ENCODE data around the gene WDR44. TPM values are rescaled to one million over a fixed set of nuclear protein-coding genes. Genes with fewer than 3 reads are reported as not detected.

Gene WDR44
- total and polyA plus RNA-seq, 8 donors, result 2.2 to 8.9 (median 4.2) TPM

- no peak for DNase-seq
- Histone ChIP-seq H3K27ac (no peak overlapping the region), H3K4me3 (no peak overlapping the region), H3K36me3 (no peaks in the 10 kb centered on the region), H3K27me3 (peaks cover 0 to 5% (median 0%) of the 10 kb centered on the region in 4 donors), H3K9me3 (no peaks in the 10 kb centered on the region), H3K4me1 (peaks cover 0 to 6% (median 6%) of the 10 kb centered on the region in 3 donors)
- intact Hi-C loops (cut with DNase I), result no loop called here
- peak in 2 of 4 donors; percentile 33 to 50 for ATAC-seq
- no peak for FAIRE-seq
- TF ChIP-seq CTCF (IDR thresholded peaks at IDR 0.05), result no peak
- WGBS, 2 donors, result 80 to 90% methylated on average over 2 of the region's 2 CpGs
These were observed 9.5 kb downstream of the WDR44 start for GRCh38 chrX:118355225-118355920.

GRCh38 chrX:118356154-118356701 lies 10.3 kb downstream of the WDR44 start:
- H3K27me3 ChIP-seq, result peaks cover 0 to 5% (median 0%) of the 10 kb centered on the region in 4 donors
- H3K4me1 ChIP-seq, result peaks cover 0 to 6% (median 6%) of the 10 kb centered on the region in 3 donors
- H3K27ac ChIP-seq, result peak overlapping the region in 1 of 4 donors; percentile 13
- ATAC-seq, result no peak
- WGBS, 2 donors, result 42 to 62% methylated on average over 2 of the region's 2 CpGs
- no peak overlapping the region for H3K4me3 ChIP-seq
- peak; percentile 70 for FAIRE-seq
- H3K9me3 ChIP-seq, result no peaks in the 10 kb centered on the region
- no peaks in the 10 kb centered on the region for H3K36me3 ChIP-seq
- no peak for DNase-seq
- TF ChIP-seq CTCF (IDR thresholded peaks at IDR 0.05), result no peak
- intact Hi-C loops (cut with DNase I), result no loop called here

- Histone ChIP-seq H3K36me3 (no peaks in the 10 kb centered on the region), H3K4me3 (no peak overlapping the region), H3K27me3 (peaks cover 0 to 5% (median 1%) of the 10 kb centered on the region in 4 donors), H3K9me3 (no peaks in the 10 kb centered on the region), H3K27ac (no peak overlapping the region), H3K4me1 (peaks cover 0 to 6% (median 4%) of the 10 kb centered on the region in 3 donors)
- DNase-seq (no peak), ATAC-seq (no peak), FAIRE-seq (no peak)
- intact Hi-C loops (cut with DNase I), result no loop called here
- WGBS, 2 donors, result 67 to 78% methylated on average over 3 of the region's 3 CpGs
- no peak for TF ChIP-seq CTCF (IDR thresholded peaks at IDR 0.05)
These were observed 14.7 kb downstream of the WDR44 start for GRCh38 chrX:118360429-118361125.

GRCh38 chrX:118364261-118364660 lies 18.4 kb downstream of the WDR44 start:
- intact Hi-C loops (cut with DNase I), result no loop called here
- no peak for DNase-seq
- H3K9me3 ChIP-seq, result no peaks in the 10 kb centered on the region
- H3K27me3 ChIP-seq, result peaks cover 0 to 3% (median 0%) of the 10 kb centered on the region in 4 donors
- ATAC-seq, result no peak
- H3K36me3 ChIP-seq, result no peaks in the 10 kb centered on the region
- peaks cover 0 to 5% (median 0%) of the 10 kb centered on the region in 3 donors for H3K4me1 ChIP-seq
- TF ChIP-seq CTCF (IDR thresholded peaks at IDR 0.05), result no peak
- no peak for FAIRE-seq
- H3K27ac ChIP-seq, result no peak overlapping the region
- H3K4me3 ChIP-seq, result no peak overlapping the region

All from pancreas (tissue), 10 donors.